ENCODE data around the gene KPNA1. TPM values are rescaled to one million over a fixed set of nuclear protein-coding genes. Genes with fewer than 3 reads are reported as not detected.

KPNA1 gene
- total RNA-seq: 27.1 and 29.4 TPM in 2 replicates

GRCh38 chr3:122514123-122515019 lies at the start of gene KPNA1:
KPNA1 (minus strand) TSS chr3:122514939; CDS start chr3:122496565, 18,374 bp downstream.

GRCh38 chr3:122564155-122564912 lies 49.6 kb upstream of the KPNA1 start, which contains the start of the genes DTX3L and PARP9:
DTX3L (plus strand) TSS chr3:122564338; CDS start chr3:122564427, 89 bp downstream.
PARP9 (minus strand) TSS chr3:122564300; CDS start chr3:122559620, 4,680 bp downstream.

GRCh38 chr3:122415762-122416654 lies 98.7 kb downstream of the KPNA1 start, which contains the start of gene WDR5B:
WDR5B (minus strand) TSS chr3:122416062; CDS start chr3:122415528, 534 bp downstream.

DNA sequence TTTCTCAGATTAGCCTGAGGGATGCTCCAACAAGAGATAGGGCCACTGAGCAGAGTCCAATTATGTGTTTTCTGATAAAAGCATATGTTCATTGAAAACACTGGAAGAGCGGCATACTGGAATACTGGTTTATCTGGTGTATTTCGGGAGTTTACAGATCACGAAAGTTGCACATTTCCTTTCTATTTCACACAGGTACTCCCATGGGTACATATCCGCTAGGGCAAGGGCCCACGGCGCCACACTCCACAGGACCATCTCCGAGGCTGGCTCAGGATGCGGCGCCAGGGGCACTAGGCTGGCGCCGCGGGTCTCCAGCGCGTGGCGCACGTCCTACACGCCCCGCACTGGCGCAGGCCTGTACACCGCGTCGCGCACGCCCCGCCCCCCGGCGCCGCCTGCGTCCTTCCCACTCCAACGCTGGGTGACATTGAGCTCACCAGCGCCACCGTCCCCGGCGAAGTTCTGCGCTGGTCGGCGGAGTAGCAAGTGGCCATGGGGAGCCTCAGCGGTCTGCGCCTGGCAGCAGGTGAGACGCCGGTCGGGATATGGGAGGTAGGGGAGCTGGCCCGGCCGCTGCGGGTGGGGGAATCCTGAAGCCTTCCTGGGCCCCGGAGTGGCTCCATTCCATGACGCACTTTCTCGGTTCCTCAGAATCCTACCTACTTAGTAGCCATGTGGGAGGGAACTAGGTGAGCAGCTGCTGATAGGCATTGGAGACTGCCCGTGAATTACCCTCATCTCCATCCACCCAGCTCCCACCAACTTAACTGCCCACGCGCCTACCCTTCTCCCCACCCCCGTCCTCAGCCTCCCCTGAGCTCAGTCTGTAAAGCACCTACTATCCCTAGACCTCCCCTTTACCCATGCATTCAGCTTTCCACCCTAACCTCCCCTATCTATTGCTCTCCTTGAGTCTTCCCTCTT lies 130.7 kb downstream of the KPNA1 start, which contains the start of gene FAM162A:
FAM162A (plus strand) TSS at position 412 of the 927 bp plus-strand sequence; CDS start at position 496, 84 bp downstream.

DNA sequence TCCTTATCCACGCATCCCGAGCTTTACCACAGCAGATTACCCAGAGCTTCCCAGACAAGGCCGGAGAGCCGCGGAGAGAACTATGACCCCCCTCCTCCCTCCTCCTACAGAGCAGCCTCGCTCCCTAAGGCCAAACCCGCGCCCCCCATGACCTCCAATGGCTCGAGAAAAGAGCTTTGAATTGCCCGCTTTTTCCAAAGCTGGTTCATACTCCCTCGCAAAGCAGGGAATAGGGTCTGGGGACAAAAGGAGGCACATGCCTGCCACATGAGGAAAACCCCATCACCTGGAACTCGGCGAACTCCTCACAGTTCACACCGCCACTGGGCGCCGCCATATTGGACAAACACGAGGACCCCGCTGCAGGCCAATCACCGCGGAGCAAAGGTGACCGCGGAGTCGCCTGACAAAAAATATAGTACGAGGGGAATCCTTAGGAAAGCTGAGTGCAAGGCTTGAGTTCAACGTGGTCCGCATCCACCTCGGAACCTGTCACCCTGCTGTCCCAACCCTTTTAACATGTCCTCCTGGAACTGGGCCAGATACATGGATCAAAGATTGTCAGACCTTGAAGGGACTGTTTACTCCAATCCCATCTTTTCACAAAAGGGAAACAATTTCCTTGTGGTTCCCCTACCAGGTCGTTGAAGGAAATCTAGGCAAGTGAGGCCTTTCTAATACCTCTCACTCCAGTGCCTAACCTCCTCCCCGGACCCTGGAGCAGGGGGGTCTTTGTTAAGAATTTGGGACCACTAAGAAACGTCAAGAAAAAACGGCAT lies 131.7 kb downstream of the KPNA1 start, which contains the start of gene MIX23:
MIX23 (minus strand) TSS at position 344 of the 779 bp plus-strand sequence; CDS start at position 337, 7 bp downstream.

Other genes starting within 250 kb of the KPNA1 start
- gene CSTA, start 189.7 kb downstream of the KPNA1 start, total RNA-seq: not detected in 2 replicates
- 10.0 and 24.0 TPM in 2 replicates for gene MIX23, start 131.7 kb downstream of the KPNA1 start, total RNA-seq
- 14.0 and 17.1 TPM in 2 replicates for gene FAM162A, start 130.8 kb downstream of the KPNA1 start, total RNA-seq
- 1.6 and 3.3 TPM in 2 replicates for gene WDR5B, start 98.9 kb downstream of the KPNA1 start, total RNA-seq
- 6.8 and 13.2 TPM in 2 replicates for gene PARP9, start 49.4 kb upstream of the KPNA1 start, total RNA-seq
- gene DTX3L, start 49.4 kb upstream of the KPNA1 start, total RNA-seq: 15.6 and 26.0 TPM in 2 replicates
- gene PARP15, start 62.7 kb upstream of the KPNA1 start, total RNA-seq: 0.25 TPM in 1 of 2 replicates, not detected in the other
- gene PARP14, start 165.9 kb upstream of the KPNA1 start, total RNA-seq: 20.9 and 23.7 TPM in 2 replicates

Measured in mesangial cell (primary cell).